Liver (tissue), 9 donors: ENCODE measurements around the gene CHN2. TPM values are rescaled to one million over a fixed set of nuclear protein-coding genes. Genes with fewer than 3 reads are reported as not detected.

Source experiments
- DNase-seq: peaks from one replicate; pipeline ENCODE4 v3.0.0-alpha.2; 2017; ENCODE audit warnings: low spot score
- H3K27ac ChIP-seq, 2 donors: one replicate each; pipeline ENCODE4 v1.7.0; 2013; ENCODE audit warnings: inconsistent platforms in 2 of 2, low read length in 2 of 2, control low read depth in 1 of 2, low read depth in 1 of 2, mild to moderate bottlenecking in 1 of 2
- H3K27me3 ChIP-seq, 4 donors: one replicate each; pipeline versions ENCODE4 v1.6.1 to v1.7.0; 2013; ENCODE audit warnings: low read length in 3 of 4, inconsistent platforms in 1 of 4, mild to moderate bottlenecking in 1 of 4, moderate library complexity in 1 of 4; ENCODE audit not compliant: control insufficient read depth in 4 of 4, insufficient read depth in 4 of 4
- H3K36me3 ChIP-seq, 4 donors: one replicate each; pipeline versions ENCODE4 v1.6.1 to v1.7.0; 2013; ENCODE audit warnings: low read length in 3 of 4, mild to moderate bottlenecking in 3 of 4, low read depth in 1 of 4, moderate library complexity in 1 of 4; ENCODE audit not compliant: control insufficient read depth in 4 of 4, insufficient read depth in 3 of 4
- H3K4me1 ChIP-seq, 4 donors: one replicate each; pipeline versions ENCODE4 v1.6.1 to v1.7.0; 2013; ENCODE audit warnings: low read length in 3 of 4, mild to moderate bottlenecking in 3 of 4, moderate library complexity in 1 of 4; ENCODE audit not compliant: control insufficient read depth in 4 of 4, insufficient read depth in 4 of 4
- H3K4me3 ChIP-seq, 3 donors: one replicate each; pipeline versions ENCODE4 v1.6.1 to v1.7.0; 2013; ENCODE audit warnings: low read length in 3 of 3, control low read depth in 1 of 3, low read depth in 1 of 3, mild to moderate bottlenecking in 1 of 3
- H3K9ac ChIP-seq, 2 donors: one replicate each; pipeline ENCODE4 v1.7.0; 2013; ENCODE audit warnings: low read length in 2 of 2, mild to moderate bottlenecking in 2 of 2, moderate library complexity in 2 of 2, control low read depth in 1 of 2, low read depth in 1 of 2
- H3K9me3 ChIP-seq, 4 donors: one replicate each; pipeline versions ENCODE4 v1.6.1 to v1.7.0; 2013; ENCODE audit warnings: low read length in 3 of 4; ENCODE audit not compliant: control insufficient read depth in 4 of 4
- EGR1 ChIP-seq, 2 donors: IDR thresholded peaks; 2 replicates each; pipeline ENCODE4 v1.6.1; 2016 to 2018; ENCODE audit warnings: antibody characterized with exemption in 2 of 2, low read depth in 2 of 2
- FOXA1 ChIP-seq: IDR thresholded peaks from 2 replicates; pipeline ENCODE4 v1.6.1; 2016; ENCODE audit warnings: antibody characterized with exemption
- FOXA2 ChIP-seq: IDR thresholded peaks from 2 replicates; pipeline ENCODE4 v1.6.1; 2016; ENCODE audit warnings: antibody characterized with exemption
- GABPA ChIP-seq, 2 donors: IDR thresholded peaks in 1 of 2; conservative IDR thresholded peaks in 1 of 2; 2 replicates each; pipeline ENCODE4 v1.6.1; 2016; ENCODE audit warnings: antibody characterized with exemption in 2 of 2, mild to moderate bottlenecking in 1 of 2, moderate library complexity in 1 of 2
- HNF4G ChIP-seq: IDR thresholded peaks from 2 replicates; pipeline ENCODE4 v1.6.1; 2016; ENCODE audit warnings: antibody characterized with exemption
- JUND ChIP-seq, 2 donors: IDR thresholded peaks; 2 replicates each; pipeline ENCODE4 v1.6.1; 2016; ENCODE audit warnings: antibody characterized with exemption in 2 of 2
- MAX ChIP-seq: IDR thresholded peaks from 2 replicates; pipeline ENCODE4 v1.6.1; 2016; ENCODE audit warnings: antibody characterized with exemption
- NR2F2 ChIP-seq: IDR thresholded peaks from 2 replicates; pipeline ENCODE4 v1.6.1; 2016; ENCODE audit warnings: antibody characterized with exemption
- RAD21 ChIP-seq, 2 donors: IDR thresholded peaks; 2 replicates each; pipeline ENCODE4 v1.6.1; 2016; ENCODE audit warnings: antibody characterized with exemption in 2 of 2, mild to moderate bottlenecking in 2 of 2
- RXRA ChIP-seq, 2 donors: IDR thresholded peaks; 2 replicates each; pipeline ENCODE4 v1.6.1; 2017 to 2018; ENCODE audit warnings: antibody characterized with exemption in 2 of 2, mild to moderate bottlenecking in 1 of 2
- SP1 ChIP-seq: IDR thresholded peaks from 2 replicates; pipeline ENCODE4 v1.6.1; 2018; ENCODE audit warnings: antibody characterized with exemption, mild to moderate bottlenecking
- TAF1 ChIP-seq: conservative IDR thresholded peaks from 2 replicates; pipeline ENCODE4 v1.6.1; 2016; ENCODE audit warnings: antibody characterized with exemption, mild to moderate bottlenecking
- YY1 ChIP-seq: IDR thresholded peaks from 2 replicates; pipeline ENCODE4 v1.6.1; 2016; ENCODE audit warnings: antibody characterized with exemption, mild to moderate bottlenecking
- WGBS: extraction: QIAGEN DNeasy Blood & Tissue Kit; methylation state at CpG from one replicate; pipeline ENCODE4 v1.1.7; 2013; 5-methylcytosine and 5-hydroxymethylcytosine counted together
- polyA plus RNA-seq, 2 donors: library from polyadenylated mRNA; stranded (reverse) in 1 of 2; unstranded in 1 of 2; fragments of 200-250 nt in 1 of 2; fragments of >200 nt in 1 of 2; fragmentation: Nextera tagmentation in 1 of 2; extraction: Ambion mirVana in 1 of 2; gene quantifications; one replicate each; pipeline versions ENCODE4 v1.2.1 to v1.2.3, GENCODE V29; 2013 to 2015
- total RNA-seq, 2 donors: library from RNA; depleted of rRNA; stranded (reverse); fragments of >200 nt; gene quantifications; one replicate each; pipeline ENCODE4 v1.2.3, GENCODE V29; 2014
- TF ChIP-seq, protein P1 (sequence below): IDR thresholded peaks from 2 replicates; pipeline ENCODE4 v1.6.1; 2016; ENCODE audit warnings: antibody characterized with exemption, mild to moderate bottlenecking
- TF ChIP-seq, protein P2 (sequence below): IDR thresholded peaks from 2 replicates; pipeline ENCODE4 v1.6.1; 2016; ENCODE audit warnings: antibody characterized with exemption
- TF ChIP-seq, protein P3 (sequence below): IDR thresholded peaks from 2 replicates; pipeline ENCODE4 v1.6.1; 2016; ENCODE audit warnings: antibody characterized with exemption
- donor health status: healthy.
- donor health status: healthy.
- donor health status: healthy.
- donor health status: healthy.
- donor health status: healthy.

Gene CHN2
- total and polyA plus RNA-seq, 4 donors: 8.3 to 25.4 (median 17.8) TPM

DNA sequence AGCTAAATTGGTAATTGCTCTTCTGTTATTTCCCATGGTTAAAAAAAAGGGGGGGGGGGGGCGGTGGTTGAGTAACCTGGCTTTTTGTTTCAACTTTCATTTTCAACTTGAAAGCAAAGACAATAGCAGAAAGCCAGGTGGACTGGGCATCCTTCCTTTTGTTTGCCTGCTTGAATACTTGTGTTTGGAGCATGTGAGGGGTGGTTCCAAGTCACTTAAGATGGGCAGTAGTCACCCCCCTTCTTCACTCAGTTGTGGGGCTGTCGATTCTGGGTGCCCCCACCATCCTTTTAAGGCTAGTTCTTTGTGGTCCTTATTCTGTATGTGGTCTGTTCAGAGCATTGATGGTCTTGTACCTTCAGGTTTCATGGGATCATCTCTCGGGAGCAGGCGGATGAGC is 203.4 kb downstream of the CHN2 start (continued):
- TF ChIP-seq, protein P1, sequence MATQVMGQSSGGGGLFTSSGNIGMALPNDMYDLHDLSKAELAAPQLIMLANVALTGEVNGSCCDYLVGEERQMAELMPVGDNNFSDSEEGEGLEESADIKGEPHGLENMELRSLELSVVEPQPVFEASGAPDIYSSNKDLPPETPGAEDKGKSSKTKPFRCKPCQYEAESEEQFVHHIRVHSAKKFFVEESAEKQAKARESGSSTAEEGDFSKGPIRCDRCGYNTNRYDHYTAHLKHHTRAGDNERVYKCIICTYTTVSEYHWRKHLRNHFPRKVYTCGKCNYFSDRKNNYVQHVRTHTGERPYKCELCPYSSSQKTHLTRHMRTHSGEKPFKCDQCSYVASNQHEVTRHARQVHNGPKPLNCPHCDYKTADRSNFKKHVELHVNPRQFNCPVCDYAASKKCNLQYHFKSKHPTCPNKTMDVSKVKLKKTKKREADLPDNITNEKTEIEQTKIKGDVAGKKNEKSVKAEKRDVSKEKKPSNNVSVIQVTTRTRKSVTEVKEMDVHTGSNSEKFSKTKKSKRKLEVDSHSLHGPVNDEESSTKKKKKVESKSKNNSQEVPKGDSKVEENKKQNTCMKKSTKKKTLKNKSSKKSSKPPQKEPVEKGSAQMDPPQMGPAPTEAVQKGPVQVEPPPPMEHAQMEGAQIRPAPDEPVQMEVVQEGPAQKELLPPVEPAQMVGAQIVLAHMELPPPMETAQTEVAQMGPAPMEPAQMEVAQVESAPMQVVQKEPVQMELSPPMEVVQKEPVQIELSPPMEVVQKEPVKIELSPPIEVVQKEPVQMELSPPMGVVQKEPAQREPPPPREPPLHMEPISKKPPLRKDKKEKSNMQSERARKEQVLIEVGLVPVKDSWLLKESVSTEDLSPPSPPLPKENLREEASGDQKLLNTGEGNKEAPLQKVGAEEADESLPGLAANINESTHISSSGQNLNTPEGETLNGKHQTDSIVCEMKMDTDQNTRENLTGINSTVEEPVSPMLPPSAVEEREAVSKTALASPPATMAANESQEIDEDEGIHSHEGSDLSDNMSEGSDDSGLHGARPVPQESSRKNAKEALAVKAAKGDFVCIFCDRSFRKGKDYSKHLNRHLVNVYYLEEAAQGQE: no peak

GRCh38 chr7:29400437-29400836 is 205.9 kb downstream of the CHN2 start:
- DNase-seq: no peak
- no peak for TF ChIP-seq EGR1 (IDR thresholded peaks at IDR 0.05; ENCODE audit: low read depth in 2 of 2)
- TF ChIP-seq HNF4G: no peak
- TF ChIP-seq NR2F2: no peak
- TF ChIP-seq JUND (IDR thresholded peaks at IDR 0.05): no peak
- TF ChIP-seq RAD21 (IDR thresholded peaks at IDR 0.05): no peak
- no peak for TF ChIP-seq YY1
- TF ChIP-seq SP1: no peak
- TF ChIP-seq, protein P1: no peak
- no peak for TF ChIP-seq GABPA (IDR thresholded peaks at IDR 0.05 in 1 of 2, conservative IDR thresholded peaks at IDR 0.05 in 1 of 2)
- no peak for TF ChIP-seq MAX
- TF ChIP-seq, protein P2, sequence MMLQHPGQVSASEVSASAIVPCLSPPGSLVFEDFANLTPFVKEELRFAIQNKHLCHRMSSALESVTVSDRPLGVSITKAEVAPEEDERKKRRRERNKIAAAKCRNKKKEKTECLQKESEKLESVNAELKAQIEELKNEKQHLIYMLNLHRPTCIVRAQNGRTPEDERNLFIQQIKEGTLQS: no peak
- TF ChIP-seq FOXA1: no peak
- TF ChIP-seq FOXA2: no peak
- TF ChIP-seq RXRA (IDR thresholded peaks at IDR 0.05): no peak
- TF ChIP-seq, protein P3, sequence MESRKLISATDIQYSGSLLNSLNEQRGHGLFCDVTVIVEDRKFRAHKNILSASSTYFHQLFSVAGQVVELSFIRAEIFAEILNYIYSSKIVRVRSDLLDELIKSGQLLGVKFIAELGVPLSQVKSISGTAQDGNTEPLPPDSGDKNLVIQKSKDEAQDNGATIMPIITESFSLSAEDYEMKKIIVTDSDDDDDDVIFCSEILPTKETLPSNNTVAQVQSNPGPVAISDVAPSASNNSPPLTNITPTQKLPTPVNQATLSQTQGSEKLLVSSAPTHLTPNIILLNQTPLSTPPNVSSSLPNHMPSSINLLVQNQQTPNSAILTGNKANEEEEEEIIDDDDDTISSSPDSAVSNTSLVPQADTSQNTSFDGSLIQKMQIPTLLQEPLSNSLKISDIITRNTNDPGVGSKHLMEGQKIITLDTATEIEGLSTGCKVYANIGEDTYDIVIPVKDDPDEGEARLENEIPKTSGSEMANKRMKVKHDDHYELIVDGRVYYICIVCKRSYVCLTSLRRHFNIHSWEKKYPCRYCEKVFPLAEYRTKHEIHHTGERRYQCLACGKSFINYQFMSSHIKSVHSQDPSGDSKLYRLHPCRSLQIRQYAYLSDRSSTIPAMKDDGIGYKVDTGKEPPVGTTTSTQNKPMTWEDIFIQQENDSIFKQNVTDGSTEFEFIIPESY: no peak
- TF ChIP-seq TAF1: no peak
- Histone ChIP-seq H3K27me3 (no peaks in the 10 kb centered on the region), H3K4me3 (no peak overlapping the region), H3K4me1 (peaks cover 0 to 4% (median 3%) of the 10 kb centered on the region in 4 donors), H3K36me3 (peaks cover 1 to 21% (median 16%) of the 10 kb centered on the region in 4 donors), H3K27ac (no peak overlapping the region), H3K9me3 (no peaks in the 10 kb centered on the region), H3K9ac (no peak overlapping the region)
- 92% methylated on average over 9 of the region's 9 CpGs for WGBS
